ENCODE data around the gene FKBP1B.
A peak's percentile ranks its signal among the peaks of the same experiment; 100 is the strongest.
"Not testable (repeated sequence)": the region's sequence is repeated elsewhere in the genome, so short reads cannot be mapped to it uniquely, and the experiment has no call there.

Gene FKBP1B

GRCh38 chr2:24072259-24072658 is 22.7 kb downstream of the FKBP1B start:
- DNase-seq, result no peak

- no peak for DNase-seq
These were observed 24.3 kb downstream of the FKBP1B start for GRCh38 chr2:24073816-24074215.

- no peak for DNase-seq
These were observed 25.7 kb downstream of the FKBP1B start for GRCh38 chr2:24075259-24075658.

GRCh38 chr2:24075915-24076848 is 26.6 kb downstream of the FKBP1B start, which contains the start of gene SF3B6:
SF3B6 (minus strand) TSS chr2:24076326; CDS start chr2:24076229, 97 bp downstream.
- peak; percentile 95 for DNase-seq

- no peak for DNase-seq
These were observed 27.5 kb downstream of the FKBP1B start for GRCh38 chr2:24076849-24077534.

GRCh38 chr2:24077535-24077877 is 28.0 kb downstream of the FKBP1B start:
- no peak for DNase-seq

- DNase-seq, result no peak
These were observed 28.3 kb downstream of the FKBP1B start for GRCh38 chr2:24077879-24078278.

- DNase-seq, result peak; percentile 23
These were observed 31.2 kb downstream of the FKBP1B start for GRCh38 chr2:24080701-24081100.

GRCh38 chr2:24082787-24083566 is 33.4 kb downstream of the FKBP1B start:
- DNase-seq, result no peak

- peak; percentile 59 for DNase-seq
These were observed 34.2 kb downstream of the FKBP1B start for GRCh38 chr2:24083567-24084385.

GRCh38 chr2:24084386-24085199 is 35.1 kb downstream of the FKBP1B start, which contains the start of gene TP53I3:
TP53I3 (minus strand) TSS chr2:24084834; CDS start chr2:24084326, 508 bp downstream.
- DNase-seq, result peak; percentile 81

- DNase-seq, result no peak
These were observed 35.6 kb downstream of the FKBP1B start for GRCh38 chr2:24085200-24085489.

GRCh38 chr2:24086241-24086640 is 36.7 kb downstream of the FKBP1B start:
- no peak for DNase-seq

GRCh38 chr2:24087032-24087431 is 37.5 kb downstream of the FKBP1B start:
- DNase-seq, result no peak

GRCh38 chr2:24088821-24089359 is 39.3 kb downstream of the FKBP1B start:
- no peak for DNase-seq

- not testable (repeated sequence) for DNase-seq
These were observed 43.7 kb downstream of the FKBP1B start for GRCh38 chr2:24093270-24093669.

GRCh38 chr2:24095171-24095677 is 45.7 kb downstream of the FKBP1B start:
- not testable (repeated sequence) for DNase-seq

- not testable (repeated sequence) for DNase-seq
These were observed 51.2 kb downstream of the FKBP1B start for GRCh38 chr2:24100732-24101131.

- DNase-seq, result no peak
These were observed 52.5 kb downstream of the FKBP1B start for GRCh38 chr2:24101992-24102391.

GRCh38 chr2:24102677-24103076 is 53.1 kb downstream of the FKBP1B start:
- no peak for DNase-seq

- DNase-seq, result no peak
These were observed 54.6 kb downstream of the FKBP1B start for GRCh38 chr2:24104110-24104650.

Measured in NCI-H1092 treated with DMSO at 0.1 percent for 48 hours (cell line).